CD4-positive, CD25-positive, alpha-beta regulatory T cell (primary cell): ENCODE measurements around the gene ODR4. TPM values are rescaled to one million over a fixed set of nuclear protein-coding genes. Genes with fewer than 3 reads are reported as not detected.

Experiments
- ATAC-seq, 2 donors: fragments of 150-1000 bp; cut with Tn5 transposase; one replicate each; pipeline ENCODE4 v1.10.0; 2021; ENCODE audit warnings: low read depth in 2 of 2, moderate number of reproducible peaks in 2 of 2, moderate library complexity in 1 of 2
- DNase-seq, 3 donors: peaks; one replicate each; pipeline versions ENCODE4 v3.0.0 to v3.0.0-alpha.2; 2012 to 2022; ENCODE audit warnings: mixed read lengths in 1 of 3
- H3K27ac ChIP-seq: one replicate; pipeline ENCODE4 v1.7.0; 2013; ENCODE audit warnings: mild to moderate bottlenecking, low read length; ENCODE audit not compliant: insufficient read depth, poor library complexity, severe bottlenecking
- H3K27me3 ChIP-seq: one replicate; pipeline ENCODE4 v1.7.0; 2013; ENCODE audit warnings: low read length; ENCODE audit not compliant: control insufficient read depth, insufficient read depth
- H3K36me3 ChIP-seq: one replicate; pipeline ENCODE4 v1.7.0; 2013; ENCODE audit warnings: mild to moderate bottlenecking, low read length, moderate library complexity; ENCODE audit not compliant: control insufficient read depth, insufficient read depth
- H3K4me1 ChIP-seq: 2 replicates; pipeline ENCODE4 v1.7.0; 2013; ENCODE audit warnings: mild to moderate bottlenecking, low read length; ENCODE audit not compliant: insufficient read depth, control insufficient read depth, poor library complexity, severe bottlenecking
- H3K4me3 ChIP-seq: one replicate; pipeline ENCODE4 v1.7.0; 2013; ENCODE audit warnings: low read depth, mild to moderate bottlenecking, low read length, moderate library complexity
- H3K9me3 ChIP-seq, 2 experiments: 1 replicate in 1 of 2; 2 replicates in 1 of 2; pipeline ENCODE4 v1.7.0; 2013; ENCODE audit warnings: low read length in 2 of 2, mild to moderate bottlenecking in 1 of 2, moderate library complexity in 1 of 2; ENCODE audit not compliant: control insufficient read depth in 2 of 2
- H3K27ac Mint-ChIP-seq, 3 donors: one replicate each; pipeline ENCODE4 v1.8.0; 2020 to 2022; ENCODE audit warnings: mild to moderate bottlenecking in 3 of 3, mixed read lengths in 3 of 3, moderate library complexity in 2 of 3
- H3K27me3 Mint-ChIP-seq: one replicate; pipeline ENCODE4 v1.8.0; 2022; ENCODE audit warnings: mild to moderate bottlenecking, mixed read lengths
- H3K36me3 Mint-ChIP-seq: one replicate; pipeline ENCODE4 v1.8.0; 2020; ENCODE audit warnings: mixed read lengths
- H3K4me1 Mint-ChIP-seq, 4 donors: one replicate each; pipeline ENCODE4 v1.8.0; 2020 to 2022; ENCODE audit warnings: mixed read lengths in 4 of 4, mild to moderate bottlenecking in 1 of 4
- H3K4me3 Mint-ChIP-seq, 4 donors: one replicate each; pipeline ENCODE4 v1.8.0; 2020 to 2022; ENCODE audit warnings: mild to moderate bottlenecking in 4 of 4, mixed read lengths in 4 of 4, moderate library complexity in 3 of 4
- H3K9me3 Mint-ChIP-seq, 7 donors: one replicate each; pipeline ENCODE4 v1.8.0; 2020 to 2022; ENCODE audit warnings: mixed read lengths in 7 of 7, mild to moderate bottlenecking in 3 of 7, moderate library complexity in 2 of 7
- polyA plus RNA-seq, 4 donors: library from polyadenylated mRNA; unstranded; fragments of 300-500 nt; fragmentation: Illumina TruSeq; gene quantifications; one replicate each; pipeline ENCODE4 v1.2.3, GENCODE V29; 2021
- total RNA-seq: library from RNA; stranded (reverse); gene quantifications from one replicate; pipeline ENCODE4 v1.2.3, GENCODE V29; 2022

Gene ODR4
- total and polyA plus RNA-seq, 5 donors from 2014 or later: 5.9 to 26.4 (median 8.2) TPM

GRCh38 chr1:186403632-186404031 is 28.0 kb downstream of the ODR4 start:
- H3K4me3 Mint-ChIP-seq: no peak overlapping the region
- ATAC-seq (no peak), DNase-seq (no peak)
- Histone ChIP-seq H3K4me3 (no peak overlapping the region), H3K4me1 (peaks cover 4% of the 10 kb centered on the region), H3K36me3 (peaks cover 49% of the 10 kb centered on the region), H3K27me3 (no peaks in the 10 kb centered on the region), H3K27ac (no peak overlapping the region), H3K9me3 (no peaks in the 10 kb centered on the region)
- no peaks in the 10 kb centered on the region for H3K9me3 Mint-ChIP-seq
- H3K27ac Mint-ChIP-seq: no peak overlapping the region
- H3K27me3 Mint-ChIP-seq: no peaks in the 10 kb centered on the region
- peaks cover 41% of the 10 kb centered on the region for H3K36me3 Mint-ChIP-seq
- H3K4me1 Mint-ChIP-seq: peaks cover 7 to 10% (median 9%) of the 10 kb centered on the region in 4 donors

GRCh38 chr1:186404454-186405051 is 28.9 kb downstream of the ODR4 start:
- ATAC-seq: peak; percentile 87 to 93
- Histone ChIP-seq H3K27me3 (no peaks in the 10 kb centered on the region), H3K27ac (peak overlapping the region; percentile 60), H3K4me3 (peak overlapping the region; percentile 16), H3K36me3 (peaks cover 46% of the 10 kb centered on the region), H3K4me1 (peaks cover 4% of the 10 kb centered on the region), H3K9me3 (no peaks in the 10 kb centered on the region)
- Mint-ChIP-seq H3K4me3 (no peak overlapping the region), H3K9me3 (no peaks in the 10 kb centered on the region), H3K36me3 (peaks cover 38% of the 10 kb centered on the region), H3K4me1 (peaks cover 7 to 10% (median 9%) of the 10 kb centered on the region in 4 donors), H3K27me3 (no peaks in the 10 kb centered on the region), H3K27ac (peak overlapping the region in 1 of 3 donors; percentile 40)
- DNase-seq: peak in 2 of 3 donors; percentile 67 to 79

- Histone ChIP-seq H3K27ac (no peak overlapping the region), H3K36me3 (peaks cover 46% of the 10 kb centered on the region), H3K9me3 (no peaks in the 10 kb centered on the region), H3K4me1 (peaks cover 4% of the 10 kb centered on the region), H3K27me3 (no peaks in the 10 kb centered on the region), H3K4me3 (no peak overlapping the region)
- Mint-ChIP-seq H3K4me3 (no peak overlapping the region), H3K9me3 (no peaks in the 10 kb centered on the region), H3K27me3 (no peaks in the 10 kb centered on the region), H3K27ac (no peak overlapping the region), H3K4me1 (peaks cover 5 to 9% (median 7%) of the 10 kb centered on the region in 4 donors), H3K36me3 (peaks cover 27% of the 10 kb centered on the region)
- DNase-seq: peak in 1 of 3 donors; percentile 39
- no peak for ATAC-seq
Observed at GRCh38 chr1:186409091-186409490, 33.5 kb downstream of the ODR4 start.

GRCh38 chr1:186413319-186413718 is 37.7 kb downstream of the ODR4 start:
- no peaks in the 10 kb centered on the region for H3K27me3 ChIP-seq
- peaks cover 0 to 5% (median 0%) of the 10 kb centered on the region in 4 donors for H3K4me1 Mint-ChIP-seq
- peaks cover 11% of the 10 kb centered on the region for H3K36me3 Mint-ChIP-seq
- peaks cover 35% of the 10 kb centered on the region for H3K36me3 ChIP-seq
- no peak overlapping the region for H3K4me3 ChIP-seq
- no peak for DNase-seq
- H3K9me3 ChIP-seq: no peaks in the 10 kb centered on the region
- no peaks in the 10 kb centered on the region for H3K27me3 Mint-ChIP-seq
- no peaks in the 10 kb centered on the region for H3K4me1 ChIP-seq
- no peak overlapping the region for H3K4me3 Mint-ChIP-seq
- H3K27ac Mint-ChIP-seq: no peak overlapping the region
- H3K9me3 Mint-ChIP-seq: no peaks in the 10 kb centered on the region
- H3K27ac ChIP-seq: no peak overlapping the region
- no peak for ATAC-seq

GRCh38 chr1:186418503-186418902 is 42.9 kb downstream of the ODR4 start:
- no peak overlapping the region for H3K27ac Mint-ChIP-seq
- no peak overlapping the region for H3K4me3 ChIP-seq
- H3K36me3 Mint-ChIP-seq: peaks cover 23% of the 10 kb centered on the region
- peaks cover 3% of the 10 kb centered on the region for H3K4me1 ChIP-seq
- no peak overlapping the region for H3K27ac ChIP-seq
- no peak overlapping the region for H3K4me3 Mint-ChIP-seq
- H3K4me1 Mint-ChIP-seq: peaks cover 11 to 20% (median 15%) of the 10 kb centered on the region in 4 donors
- H3K36me3 ChIP-seq: peaks cover 21% of the 10 kb centered on the region
- no peaks in the 10 kb centered on the region for H3K9me3 Mint-ChIP-seq
- ATAC-seq (no peak), DNase-seq (no peak)
- no peaks in the 10 kb centered on the region for H3K27me3 Mint-ChIP-seq
- no peaks in the 10 kb centered on the region for H3K9me3 ChIP-seq
- no peaks in the 10 kb centered on the region for H3K27me3 ChIP-seq

- Mint-ChIP-seq H3K36me3 (peaks cover 18% of the 10 kb centered on the region), H3K27me3 (no peaks in the 10 kb centered on the region), H3K4me3 (peak overlapping the region in 2 of 4 donors; percentile 7 to 33), H3K4me1 (peaks cover 11 to 20% (median 15%) of the 10 kb centered on the region in 4 donors), H3K9me3 (peaks cover 0 to 2% (median 0%) of the 10 kb centered on the region in 7 donors), H3K27ac (peak overlapping the region; percentile 10 to 89 (median 21))
- H3K4me1 ChIP-seq: peaks cover 3% of the 10 kb centered on the region
- DNase-seq: no peak
- no peaks in the 10 kb centered on the region for H3K27me3 ChIP-seq
- H3K36me3 ChIP-seq: peaks cover 21% of the 10 kb centered on the region
- no peaks in the 10 kb centered on the region for H3K9me3 ChIP-seq
- H3K27ac ChIP-seq: peak overlapping the region; percentile 58
- H3K4me3 ChIP-seq: peak overlapping the region; percentile 45
- ATAC-seq: no peak
Observed at GRCh38 chr1:186420311-186420710, 44.7 kb downstream of the ODR4 start.

- Mint-ChIP-seq H3K4me3 (peak overlapping the region in 2 of 4 donors; percentile 27 to 33), H3K9me3 (peaks cover 0 to 2% (median 0%) of the 10 kb centered on the region in 7 donors), H3K36me3 (peaks cover 18% of the 10 kb centered on the region), H3K27me3 (no peaks in the 10 kb centered on the region), H3K4me1 (peaks cover 11 to 20% (median 15%) of the 10 kb centered on the region in 4 donors), H3K27ac (peak overlapping the region; percentile 10 to 89 (median 21))
- Histone ChIP-seq H3K27ac (peak overlapping the region; percentile 58), H3K4me3 (peak overlapping the region; percentile 45), H3K9me3 (no peaks in the 10 kb centered on the region), H3K36me3 (peaks cover 21% of the 10 kb centered on the region), H3K27me3 (no peaks in the 10 kb centered on the region), H3K4me1 (peaks cover 3% of the 10 kb centered on the region)
- peak in 2 of 3 donors; percentile 5 to 85 for DNase-seq
- ATAC-seq: peak; percentile 50 to 63
Observed at GRCh38 chr1:186420923-186421322, 45.3 kb downstream of the ODR4 start.

- no peak overlapping the region for H3K4me3 Mint-ChIP-seq
- H3K27ac Mint-ChIP-seq: peak overlapping the region; percentile 10 to 53 (median 36)
Observed at GRCh38 chr1:186421446-186421845, 45.8 kb downstream of the ODR4 start.

More at GRCh38 chr1:186421446-186421845, 45.8 kb downstream of the ODR4 start:
- peaks cover 3% of the 10 kb centered on the region for H3K4me1 ChIP-seq
- H3K27me3 ChIP-seq: no peaks in the 10 kb centered on the region
- H3K36me3 Mint-ChIP-seq: peaks cover 18% of the 10 kb centered on the region
- H3K9me3 Mint-ChIP-seq: peaks cover 0 to 2% (median 0%) of the 10 kb centered on the region in 7 donors
- H3K36me3 ChIP-seq: peaks cover 21% of the 10 kb centered on the region
- DNase-seq: no peak
- no peak overlapping the region for H3K4me3 ChIP-seq
- H3K27me3 Mint-ChIP-seq: no peaks in the 10 kb centered on the region
- no peaks in the 10 kb centered on the region for H3K9me3 ChIP-seq
- H3K4me1 Mint-ChIP-seq: peaks cover 11 to 20% (median 15%) of the 10 kb centered on the region in 4 donors
- peak overlapping the region; percentile 58 for H3K27ac ChIP-seq
- no peak for ATAC-seq
